ENCODE results near the gene ZNF576. TPM values are rescaled to one million over a fixed set of nuclear protein-coding genes. Genes with fewer than 3 reads are reported as not detected.
A peak's percentile ranks its signal among the peaks of the same experiment; 100 is the strongest.

The ZNF576 gene
- total RNA-seq, 2 experiments from 2014 or later = 12.6 to 14.1 TPM

DNA sequence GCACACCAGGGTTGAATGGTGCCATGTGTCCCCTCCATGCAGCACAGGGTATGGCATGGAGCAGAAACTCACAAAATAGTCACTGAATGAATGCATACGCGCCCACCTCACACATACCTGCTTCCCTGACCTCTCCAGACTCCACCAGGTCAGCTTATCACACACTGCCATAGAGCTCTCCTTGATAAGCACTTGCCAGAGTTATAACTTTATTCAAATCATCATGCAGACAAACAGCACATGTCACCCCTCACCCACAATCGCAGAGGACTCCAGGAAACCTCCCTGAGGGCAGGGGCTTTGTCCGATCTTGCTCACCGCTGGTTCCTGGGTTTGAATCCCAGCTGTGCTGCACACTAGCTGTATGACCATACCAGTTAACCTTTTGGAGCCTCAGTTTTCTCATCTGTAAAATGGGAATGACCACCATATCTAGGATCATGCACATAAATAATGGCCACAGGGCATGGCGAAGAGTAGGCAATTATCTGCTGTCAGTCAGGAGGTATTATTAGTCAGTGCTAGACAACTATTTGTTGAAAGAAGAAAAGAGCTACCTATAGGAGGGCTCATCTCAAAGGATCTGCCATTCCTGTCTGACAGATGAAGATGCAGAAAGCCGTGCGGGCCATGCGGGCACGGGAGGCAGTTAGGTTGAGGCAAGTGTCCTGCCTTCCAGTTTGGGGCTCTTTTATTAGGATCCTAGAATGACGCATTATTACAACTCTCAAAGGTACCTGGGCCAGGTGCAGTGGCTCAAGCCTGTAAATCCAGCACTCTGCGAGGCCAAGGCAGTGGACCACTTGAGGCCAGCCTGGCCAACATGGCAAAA lies 35.0 kb upstream of the ZNF576 start:
- H3K4me3 Mint-ChIP-seq = no peak overlapping the region
- peak overlapping the region; percentile 95 for H3K27ac Mint-ChIP-seq
- intact Hi-C loops (cut with micrococcal nuclease) = no loop called here
- ChIA-PET POLR2A (interaction anchor here (0.5 kb wide), 1 partner anchor 185 kb away, joined by 5 read pairs; no protein-coding TSS in a partner anchor), CTCF (interaction anchor here (0.7 to 2.3 kb wide), 2 partner anchors 33 to 107 kb away, joined by 4 to 10 read pairs; no protein-coding TSS in a partner anchor)
- DNase-seq = no peak
- peaks cover 38% of the 10 kb centered on the region for H3K4me1 Mint-ChIP-seq (ENCODE audit: low read depth)
- no peaks in the 10 kb centered on the region for H3K27me3 Mint-ChIP-seq
- H3K9me3 Mint-ChIP-seq = no peaks in the 10 kb centered on the region
- H3K36me3 Mint-ChIP-seq = peaks cover 22% of the 10 kb centered on the region

DNA sequence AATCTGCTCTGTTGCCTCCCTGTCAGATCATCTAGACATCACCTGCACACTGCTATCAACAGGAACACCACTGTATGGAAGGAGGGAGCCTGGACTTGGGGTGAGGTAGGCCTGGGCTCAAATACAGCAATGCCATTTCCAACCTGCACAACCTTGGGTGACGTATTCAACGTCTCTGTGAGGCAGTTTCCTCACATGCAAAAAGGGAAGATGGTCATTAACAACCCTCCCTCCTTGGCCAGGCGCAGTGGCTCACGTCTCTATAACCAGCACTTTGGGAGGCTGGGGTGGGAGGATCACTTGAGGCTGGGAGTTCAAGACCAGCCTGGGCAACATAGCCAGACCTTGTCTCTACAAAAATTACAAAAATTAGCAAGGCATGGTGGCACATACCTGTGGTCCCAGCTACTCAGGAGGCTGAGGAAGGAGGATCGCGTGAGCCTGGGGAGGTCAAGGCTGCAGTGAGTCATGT lies 34.1 kb upstream of the ZNF576 start:
- peaks cover 40% of the 10 kb centered on the region for H3K4me1 Mint-ChIP-seq (ENCODE audit: low read depth)
- H3K4me3 Mint-ChIP-seq = no peak overlapping the region
- H3K27me3 Mint-ChIP-seq = no peaks in the 10 kb centered on the region
- H3K27ac Mint-ChIP-seq = peak overlapping the region; percentile 95
- intact Hi-C loops (cut with micrococcal nuclease) = loop anchor here (1.0 to 2.0 kb wide), 4 partner anchors 13 to 57 kb away; partner anchors contain the start of genes IRGQ, PINLYP, XRCC1 and ZNF428
- DNase-seq = no peak
- ChIA-PET POLR2A (no interaction called here), CTCF (no interaction called here)
- H3K9me3 Mint-ChIP-seq = no peaks in the 10 kb centered on the region
- peaks cover 22% of the 10 kb centered on the region for H3K36me3 Mint-ChIP-seq

DNA sequence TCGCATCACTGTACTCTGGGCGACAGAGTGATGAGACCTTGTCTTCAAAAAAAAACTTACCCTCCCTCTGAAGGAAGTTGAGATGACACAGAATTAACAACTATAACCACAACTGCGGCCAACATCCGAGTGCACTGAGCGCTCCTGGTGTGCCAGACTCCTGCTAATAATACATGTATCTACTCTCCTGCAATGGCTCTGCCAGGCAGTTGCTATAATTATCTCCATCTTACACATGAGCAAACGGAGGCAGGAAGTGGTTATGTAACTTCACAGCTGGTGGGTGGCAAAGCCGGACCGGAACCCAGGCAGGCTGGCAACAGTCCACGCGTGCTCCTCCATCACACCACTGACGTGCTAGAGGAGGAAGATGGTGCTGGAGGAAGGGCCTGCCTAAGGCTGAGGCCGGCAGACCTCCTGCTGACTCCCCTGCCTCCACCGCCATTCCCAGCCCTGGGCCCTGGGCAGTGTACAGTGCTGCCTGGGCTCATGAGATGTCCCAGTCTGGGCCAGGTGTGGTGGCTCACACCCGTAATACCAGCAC lies 33.6 kb upstream of the ZNF576 start:
- peak overlapping the region; percentile 40 for H3K4me3 Mint-ChIP-seq
- CTCF ChIA-PET = interaction anchor here (1.1 to 1.2 kb wide), 2 partner anchors 8 to 32 kb away, joined by 3 to 4 read pairs; no protein-coding TSS in a partner anchor

DNA sequence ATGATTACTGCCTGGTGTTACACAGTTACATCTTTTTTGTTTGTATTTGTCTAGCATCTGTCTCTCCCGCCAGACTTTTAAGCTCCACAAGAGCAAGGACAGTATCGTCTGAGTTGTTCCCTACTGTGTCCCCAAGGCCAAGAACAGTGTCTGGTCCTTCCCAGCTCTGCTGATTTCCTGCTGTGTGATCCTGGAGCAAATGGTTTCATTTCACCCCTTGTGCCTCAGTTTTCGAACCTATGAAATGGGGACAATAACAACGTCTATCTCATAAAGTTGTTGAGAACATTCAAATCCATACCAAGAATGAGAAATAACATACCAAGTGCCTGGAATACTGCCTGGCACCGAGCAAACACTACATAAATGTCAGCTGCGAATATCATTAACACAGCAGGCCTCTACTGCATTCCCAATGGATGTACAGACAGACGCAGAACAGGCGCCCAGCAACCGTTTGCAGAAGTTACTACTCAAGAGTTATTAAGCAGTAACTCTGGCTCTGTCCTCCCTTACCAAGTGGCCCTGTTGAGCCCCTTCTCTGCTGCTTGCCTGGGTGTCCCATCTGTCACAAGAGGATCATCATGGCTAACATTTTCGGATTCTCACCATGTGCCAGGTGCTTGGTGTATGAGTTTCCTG lies 32.5 kb upstream of the ZNF576 start:
- H3K4me1 Mint-ChIP-seq (ENCODE audit: low read depth) = peaks cover 38% of the 10 kb centered on the region
- POLR2A ChIA-PET = interaction anchor here (1.1 kb wide), 2 partner anchors 10 to 12 kb away, joined by 3 to 5 read pairs; partner anchors contain the start of genes PINLYP and XRCC1
- no peak for DNase-seq
- peaks cover 22% of the 10 kb centered on the region for H3K36me3 Mint-ChIP-seq
- H3K9me3 Mint-ChIP-seq = no peaks in the 10 kb centered on the region
- CTCF ChIA-PET = interaction anchor here (1.1 to 1.2 kb wide), 2 partner anchors 9 to 31 kb away, joined by 3 to 4 read pairs; no protein-coding TSS in a partner anchor
- peak overlapping the region; percentile 95 for H3K27ac Mint-ChIP-seq
- H3K4me3 Mint-ChIP-seq = no peak overlapping the region
- intact Hi-C loops (cut with micrococcal nuclease) = loop anchor here (2.0 kb wide), 2 partner anchors 31 to 55 kb away; partner anchors contain the start of genes ZNF428 and ZNF575
- H3K27me3 Mint-ChIP-seq = no peaks in the 10 kb centered on the region

More for the DNA sequence above, 33.6 kb upstream of the ZNF576 start:
- intact Hi-C loops (cut with micrococcal nuclease) = loop anchor here (1.0 to 2.0 kb wide), 4 partner anchors 13 to 56 kb away; partner anchors contain the start of genes IRGQ, PINLYP, XRCC1 and ZNF428
- peaks cover 38% of the 10 kb centered on the region for H3K4me1 Mint-ChIP-seq (ENCODE audit: low read depth)
- H3K36me3 Mint-ChIP-seq = peaks cover 22% of the 10 kb centered on the region
- no peaks in the 10 kb centered on the region for H3K27me3 Mint-ChIP-seq
- H3K9me3 Mint-ChIP-seq = no peaks in the 10 kb centered on the region
- POLR2A ChIA-PET = interaction anchor here (1.1 kb wide), 1 partner anchor 13 kb away, joined by 3 read pairs; the partner anchor contains the start of genes PINLYP and XRCC1
- peak; percentile 86 for DNase-seq
- H3K27ac Mint-ChIP-seq = peak overlapping the region; percentile 95

DNA sequence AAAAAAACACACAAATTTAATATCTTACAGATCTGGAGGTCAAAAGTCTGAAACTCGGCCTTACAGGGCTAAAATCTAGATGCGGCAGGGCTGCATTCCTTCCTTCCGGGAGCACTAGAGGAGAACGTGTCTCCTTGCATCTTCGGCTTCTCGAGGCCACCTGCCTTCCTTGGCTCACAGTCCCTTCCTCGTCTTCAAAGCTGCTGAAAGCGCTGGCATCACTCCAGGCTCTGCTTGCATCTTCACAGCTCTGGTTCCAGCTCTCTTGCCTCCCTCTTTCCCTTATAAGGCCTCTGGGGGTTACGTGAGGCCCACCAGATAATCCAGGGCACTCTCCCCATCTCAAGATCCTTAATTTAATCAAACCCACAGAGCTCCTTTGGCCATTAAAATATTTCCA lies 31.6 kb upstream of the ZNF576 start:
- H3K36me3 Mint-ChIP-seq = peaks cover 21% of the 10 kb centered on the region
- H3K4me1 Mint-ChIP-seq (ENCODE audit: low read depth) = peaks cover 40% of the 10 kb centered on the region
- CTCF ChIA-PET = interaction anchor here (1.1 to 2.4 kb wide), 3 partner anchors 9 to 30 kb away, joined by 5 to 13 read pairs (median 7); no protein-coding TSS in a partner anchor
- H3K9me3 Mint-ChIP-seq = no peaks in the 10 kb centered on the region
- intact Hi-C loops (cut with micrococcal nuclease) = no loop called here
- H3K4me3 Mint-ChIP-seq = no peak overlapping the region
- POLR2A ChIA-PET = interaction anchor here (0.8 kb wide), 2 partner anchors 30 to 216 kb away, joined by 3 read pairs; partner anchors contain the start of gene KCNN4
- no peak for DNase-seq
- no peaks in the 10 kb centered on the region for H3K27me3 Mint-ChIP-seq
- no peak overlapping the region for H3K27ac Mint-ChIP-seq

DNA sequence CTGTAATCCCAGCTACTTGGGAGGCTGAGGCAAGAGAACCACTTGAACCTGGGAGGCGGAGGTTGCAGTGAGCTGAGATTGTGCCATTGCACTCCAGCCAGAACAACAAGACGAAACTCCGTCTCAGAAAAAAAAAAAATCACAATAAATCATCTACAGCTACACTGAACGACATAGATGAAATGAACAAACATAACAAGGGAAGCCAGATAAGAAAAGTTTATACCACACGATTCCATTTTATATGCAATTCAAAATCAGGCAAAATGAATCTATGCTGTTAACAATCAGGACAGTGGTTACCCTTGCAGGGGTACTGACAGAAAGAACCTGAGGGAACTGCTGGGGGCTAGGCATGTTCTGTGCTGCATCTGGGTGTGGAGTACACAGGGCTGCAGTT lies 26.7 kb upstream of the ZNF576 start:
- no peak for DNase-seq
- Mint-ChIP-seq H3K4me1 (ENCODE audit: low read depth) (peaks cover 23% of the 10 kb centered on the region), H3K27me3 (no peaks in the 10 kb centered on the region), H3K27ac (no peak overlapping the region), H3K9me3 (no peaks in the 10 kb centered on the region), H3K4me3 (no peak overlapping the region), H3K36me3 (peaks cover 1% of the 10 kb centered on the region)
- intact Hi-C loops (cut with micrococcal nuclease) = no loop called here
- POLR2A ChIA-PET = no interaction called here
- CTCF ChIA-PET = interaction anchor here (1.0 to 3.7 kb wide), 2 partner anchors 14 to 49 kb away, joined by 3 to 17 read pairs; no protein-coding TSS in a partner anchor

DNA sequence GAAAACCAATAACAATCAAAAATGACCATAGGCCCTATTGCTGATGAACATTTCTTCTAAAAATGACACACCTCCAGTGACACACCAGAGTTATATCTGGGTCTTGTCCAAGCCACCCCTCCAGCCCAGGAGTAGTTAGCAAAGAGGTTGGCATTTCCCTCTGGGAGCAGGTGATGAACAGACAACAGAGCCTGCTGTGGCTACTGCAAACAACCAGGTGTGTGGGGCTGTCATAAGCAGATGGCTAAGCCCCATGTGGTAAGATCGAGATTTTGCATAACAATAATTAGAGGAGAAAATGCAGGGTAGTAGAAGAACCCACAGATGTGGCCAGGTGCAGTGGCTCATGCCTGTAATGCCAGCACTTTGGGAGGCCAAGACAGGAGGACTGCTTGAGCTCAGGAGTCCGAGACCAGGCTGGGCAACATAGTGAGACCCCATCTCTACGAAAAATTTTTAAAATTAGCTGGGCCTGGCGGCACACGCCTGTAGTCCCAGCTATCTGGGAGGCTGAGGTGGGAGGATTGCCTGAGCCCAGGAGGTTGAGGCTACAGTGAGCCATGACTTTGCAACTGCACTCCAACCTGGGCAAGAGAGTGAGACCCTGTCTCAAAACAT lies 26.1 kb upstream of the ZNF576 start:
- Mint-ChIP-seq H3K27ac (no peak overlapping the region), H3K4me3 (no peak overlapping the region), H3K36me3 (peaks cover 1% of the 10 kb centered on the region), H3K9me3 (no peaks in the 10 kb centered on the region), H3K27me3 (no peaks in the 10 kb centered on the region), H3K4me1 (ENCODE audit: low read depth) (peaks cover 27% of the 10 kb centered on the region)
- intact Hi-C loops (cut with micrococcal nuclease) = no loop called here
- POLR2A ChIA-PET = no interaction called here
- CTCF ChIA-PET = interaction anchor here (1.0 to 3.7 kb wide), 3 partner anchors 15 to 50 kb away, joined by 3 to 18 read pairs (median 17); no protein-coding TSS in a partner anchor
- DNase-seq = no peak

DNA sequence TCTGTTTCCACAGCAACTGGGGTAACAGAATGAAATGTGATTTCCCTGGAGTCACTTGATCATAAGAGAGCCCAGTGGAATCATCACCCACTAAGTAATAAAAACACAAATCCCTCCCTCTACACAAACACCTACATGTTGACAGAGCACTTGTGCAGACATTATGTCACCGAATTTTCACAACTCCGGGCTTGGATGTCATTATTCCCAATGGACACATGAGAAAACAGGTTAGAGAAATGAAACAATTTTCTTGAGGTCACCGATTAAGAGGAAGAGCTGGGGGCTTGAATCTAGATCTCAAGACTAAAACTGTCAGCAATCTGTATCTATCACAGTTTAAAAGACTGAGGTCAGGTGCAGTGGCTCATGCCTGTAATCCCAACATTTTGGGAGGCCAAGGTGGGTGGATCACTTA lies 24.2 kb upstream of the ZNF576 start:
- no peaks in the 10 kb centered on the region for H3K27me3 Mint-ChIP-seq
- ChIA-PET POLR2A (no interaction called here), CTCF (interaction anchor here (1.9 to 3.0 kb wide), 2 partner anchors 17 to 22 kb away, joined by 13 to 18 read pairs; no protein-coding TSS in a partner anchor)
- H3K9me3 Mint-ChIP-seq = no peaks in the 10 kb centered on the region
- no peak for DNase-seq
- H3K27ac Mint-ChIP-seq = peak overlapping the region; percentile 7
- H3K36me3 Mint-ChIP-seq = peaks cover 1% of the 10 kb centered on the region
- intact Hi-C loops (cut with micrococcal nuclease) = no loop called here
- peaks cover 31% of the 10 kb centered on the region for H3K4me1 Mint-ChIP-seq (ENCODE audit: low read depth)
- H3K4me3 Mint-ChIP-seq = no peak overlapping the region

DNA sequence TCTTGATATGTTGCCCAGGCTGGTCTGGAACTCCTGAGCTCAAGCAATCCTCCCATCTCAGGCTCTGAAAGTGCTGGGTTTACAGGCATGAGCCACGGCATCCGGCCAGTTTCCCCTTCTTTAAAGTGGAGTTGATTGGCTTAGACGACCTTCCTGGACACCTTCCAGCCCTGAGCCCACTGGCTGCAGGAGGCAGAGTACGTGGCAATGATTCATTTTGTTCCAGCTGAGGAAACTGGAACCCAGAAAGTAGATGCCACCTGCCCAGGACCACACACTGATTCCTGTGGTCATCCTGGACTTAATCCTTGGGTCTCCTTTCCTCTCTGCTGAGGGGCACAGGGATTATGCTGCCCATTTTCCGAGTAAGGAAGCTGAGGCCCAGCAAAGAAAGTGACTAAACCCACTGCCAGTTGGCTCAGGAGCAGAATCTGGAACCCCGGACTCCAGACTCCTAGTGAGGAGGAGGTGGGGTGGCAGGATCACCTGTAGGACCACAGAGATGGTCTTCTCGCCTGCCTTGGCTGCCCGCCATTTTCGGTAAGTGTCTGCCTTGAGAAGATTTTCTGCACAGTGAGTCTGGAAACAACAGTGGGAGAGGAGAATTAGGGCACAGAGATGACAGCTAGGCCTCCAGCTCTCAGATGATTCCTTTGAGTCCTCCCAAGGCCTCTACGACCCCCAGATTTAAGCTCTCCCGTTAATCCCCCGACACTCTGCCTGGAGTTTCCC lies 21.8 kb upstream of the ZNF576 start:
- DNase-seq = no peak
- Mint-ChIP-seq H3K27me3 (no peaks in the 10 kb centered on the region), H3K9me3 (no peaks in the 10 kb centered on the region), H3K4me3 (peak overlapping the region; percentile 96), H3K4me1 (ENCODE audit: low read depth) (peaks cover 31% of the 10 kb centered on the region), H3K36me3 (peaks cover 1% of the 10 kb centered on the region), H3K27ac (peak overlapping the region; percentile 86)
- ChIA-PET CTCF (interaction anchor here (0.6 to 5.7 kb wide), 10 partner anchors 10 to 235 kb away, joined by 3 to 56 read pairs (median 3); partner anchors contain the start of genes IRGQ and ZNF576), POLR2A (interaction anchor here (0.7 to 1.5 kb wide), 4 partner anchors 11 to 21 kb away, joined by 3 to 17 read pairs (median 4); partner anchors contain the start of genes IRGQ and ZNF576)
- intact Hi-C loops (cut with micrococcal nuclease) = loop anchor here (1.0 to 2.0 kb wide), 4 partner anchors 12 to 42 kb away; partner anchors contain the start of genes IRGQ, ZNF575 and ZNF576

DNA sequence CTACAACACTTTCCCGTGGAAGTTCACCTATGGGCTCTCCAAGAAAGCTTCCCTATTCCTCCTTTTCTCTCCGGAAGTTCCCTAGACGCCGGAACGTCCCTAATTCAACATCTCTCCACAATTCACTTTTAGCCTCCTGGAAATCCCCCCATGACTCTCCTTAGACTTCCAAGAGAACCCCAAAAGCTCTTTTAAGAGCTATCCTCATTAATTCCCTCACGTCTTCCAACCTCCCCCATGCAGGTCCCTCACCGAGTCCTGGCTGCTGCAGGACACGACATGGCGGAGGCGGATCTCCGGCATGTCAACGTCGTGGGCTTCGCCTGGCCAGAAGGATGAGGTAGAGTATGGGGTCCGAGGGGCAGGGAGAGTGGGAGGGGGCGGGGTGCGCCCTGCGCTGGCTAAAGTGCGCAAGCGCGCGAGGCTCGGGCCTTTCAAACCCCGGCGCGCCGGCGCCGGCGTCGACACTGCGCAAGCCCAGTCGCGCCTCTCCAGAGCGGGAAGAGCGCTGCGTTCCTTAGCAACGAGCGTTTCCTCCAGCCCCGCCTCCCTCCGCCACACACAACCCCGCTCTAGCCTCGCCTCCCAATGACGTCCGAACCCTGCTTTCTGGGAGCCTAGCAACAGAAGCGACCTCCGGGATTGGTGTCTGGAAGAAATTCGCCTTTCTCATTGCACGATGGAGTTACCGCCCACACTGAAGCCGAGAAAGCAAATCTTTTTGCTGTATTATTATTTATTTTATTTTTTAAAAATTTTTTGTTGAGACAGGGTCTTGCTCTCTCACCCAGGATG lies 21.0 kb upstream of the ZNF576 start, which contains the start of the genes PINLYP and XRCC1:
Gene PINLYP (plus strand): TSS at position 646 of the 795 bp plus-strand sequence. CDS start 1,391 bp downstream, outside the sequence.
Gene XRCC1 (minus strand): TSS at position 372 of the 795 bp plus-strand sequence. CDS start 69 bp downstream, at position 303.
- DNase-seq = peak; percentile 98
- no peaks in the 10 kb centered on the region for H3K9me3 Mint-ChIP-seq
- POLR2A ChIA-PET = interaction anchor here (0.7 to 1.5 kb wide), 3 partner anchors 12 to 20 kb away, joined by 3 to 17 read pairs (median 3); partner anchors contain the start of genes IRGQ and ZNF576
- no peaks in the 10 kb centered on the region for H3K27me3 Mint-ChIP-seq
- intact Hi-C loops (cut with micrococcal nuclease) = loop anchor here (1.0 to 2.0 kb wide), 4 partner anchors 13 to 43 kb away; partner anchors contain the start of genes IRGQ, ZNF575 and ZNF576
- peaks cover 24% of the 10 kb centered on the region for H3K4me1 Mint-ChIP-seq (ENCODE audit: low read depth)
- H3K36me3 Mint-ChIP-seq = peaks cover 1% of the 10 kb centered on the region
- CTCF ChIA-PET = interaction anchor here (0.6 to 5.7 kb wide), 10 partner anchors 10 to 234 kb away, joined by 3 to 56 read pairs (median 3); partner anchors contain the start of genes IRGQ and ZNF576
- H3K27ac Mint-ChIP-seq = peak within 1 kb of the TSS; percentile 86
- H3K4me3 Mint-ChIP-seq = peak within 1 kb of the TSS; percentile 96

Measured in activated CD4-positive, alpha-beta memory T cell treated with anti-CD3 and anti-CD28 coated beads for 36 hours (primary cell).